GM13977 (cell line): ENCODE measurements around the gene PRKCI.

Experiments used
- DNase-seq: peaks from one replicate; pipeline ENCODE4 v3.0.0; 2012; ENCODE audit warnings: low spot score
- CTCF ChIP-seq: IDR thresholded peaks from 2 replicates; pipeline ENCODE4 v1.5.1; 2012; ENCODE audit warnings: mild to moderate bottlenecking, control low read depth; ENCODE audit not compliant: insufficient read depth; ENCODE audit errors: extremely low read depth, missing control alignments
- in situ Hi-C: fragments of 300-500 bp; cut with MboI; formaldehyde crosslinking; loops from one replicate; pipeline ENCODE4 v1.12.0; 2022; ENCODE audit warnings: low sequenced_read_pairs, low pct_unique_long_range_greater_than_20kb, mixed read lengths, inconsistent platforms; ENCODE audit not compliant: unreplicated experiment

Gene PRKCI

GRCh38 chr3:170277833-170278580 is 55.8 kb downstream of the PRKCI start:
- no peak for TF ChIP-seq CTCF
- DNase-seq = no peak
- in situ Hi-C loops = no loop called here

GRCh38 chr3:170278627-170279026 is 56.4 kb downstream of the PRKCI start:
- in situ Hi-C loops = no loop called here
- no peak for TF ChIP-seq CTCF
- no peak for DNase-seq

GRCh38 chr3:170290194-170290593 is 68.0 kb downstream of the PRKCI start:
- TF ChIP-seq CTCF = no peak
- no peak for DNase-seq
- in situ Hi-C loops = no loop called here

- in situ Hi-C loops = no loop called here
- no peak for DNase-seq
- TF ChIP-seq CTCF = no peak
These were observed 73.4 kb downstream of the PRKCI start for GRCh38 chr3:170295586-170295985.

GRCh38 chr3:170296703-170297102 is 74.5 kb downstream of the PRKCI start:
- in situ Hi-C loops = no loop called here
- no peak for TF ChIP-seq CTCF

GRCh38 chr3:170301405-170301804 is 79.2 kb downstream of the PRKCI start:
- DNase-seq = no peak
- in situ Hi-C loops = loop anchor here (25.0 kb wide), 3 partner anchors 111 to 511 kb away; partner anchors contain the start of gene CLDN11
- no peak for TF ChIP-seq CTCF

More at GRCh38 chr3:170296703-170297102, 74.5 kb downstream of the PRKCI start:
- peak; percentile 30 for DNase-seq
